ENCODE results near the gene CEP55.
"Not testable (repeated sequence)": the region's sequence is repeated elsewhere in the genome, so short reads cannot be mapped to it uniquely, and the experiment has no call there.

CEP55 gene

GRCh38 chr10:93513091-93513490, 16.7 kb downstream of the CEP55 start:
- no peak for DNase-seq (ENCODE audit: low spot score)

- DNase-seq (ENCODE audit: low spot score) = no peak
These were observed 18.1 kb downstream of the CEP55 start for GRCh38 chr10:93514521-93514920.

- DNase-seq (ENCODE audit: low spot score) = no peak
These were observed 18.9 kb downstream of the CEP55 start for GRCh38 chr10:93515071-93516005.

- no peak for DNase-seq (ENCODE audit: low spot score)
These were observed 19.6 kb downstream of the CEP55 start for GRCh38 chr10:93516006-93516380.

GRCh38 chr10:93518531-93518930, 22.1 kb downstream of the CEP55 start:
- DNase-seq (ENCODE audit: low spot score) = no peak

GRCh38 chr10:93535293-93535692, 38.9 kb downstream of the CEP55 start:
- no peak for DNase-seq (ENCODE audit: low spot score)

GRCh38 chr10:93540871-93541270, 44.5 kb downstream of the CEP55 start:
- DNase-seq (ENCODE audit: low spot score) = not testable (repeated sequence)

GRCh38 chr10:93541402-93542357, 45.3 kb downstream of the CEP55 start:
- peak; percentile 72 for DNase-seq (ENCODE audit: low spot score)

- DNase-seq (ENCODE audit: low spot score) = no peak
These were observed 46.0 kb downstream of the CEP55 start for GRCh38 chr10:93542358-93542791.

GRCh38 chr10:93546995-93547394, 50.6 kb downstream of the CEP55 start:
- not testable (repeated sequence) for DNase-seq (ENCODE audit: low spot score)

GRCh38 chr10:93547522-93547921, 51.1 kb downstream of the CEP55 start:
- DNase-seq (ENCODE audit: low spot score) = no peak

GRCh38 chr10:93548376-93549071, 52.1 kb downstream of the CEP55 start:
- DNase-seq (ENCODE audit: low spot score) = no peak

- no peak for DNase-seq (ENCODE audit: low spot score)
These were observed 54.2 kb downstream of the CEP55 start for GRCh38 chr10:93550606-93551005.

GRCh38 chr10:93552780-93553179, 56.4 kb downstream of the CEP55 start:
- DNase-seq (ENCODE audit: low spot score) = no peak

- no peak for DNase-seq (ENCODE audit: low spot score)
These were observed 57.3 kb downstream of the CEP55 start for GRCh38 chr10:93553482-93554315.

GRCh38 chr10:93554316-93554663, 57.9 kb downstream of the CEP55 start:
- DNase-seq (ENCODE audit: low spot score) = no peak

- peak; percentile 87 for DNase-seq (ENCODE audit: low spot score)
These were observed 58.5 kb downstream of the CEP55 start for GRCh38 chr10:93554760-93555432.

- DNase-seq (ENCODE audit: low spot score) = no peak
These were observed 63.1 kb downstream of the CEP55 start for GRCh38 chr10:93559490-93559889.

- no peak for DNase-seq (ENCODE audit: low spot score)
These were observed 64.1 kb downstream of the CEP55 start for GRCh38 chr10:93560541-93560940.

GRCh38 chr10:93565446-93565845, 69.0 kb downstream of the CEP55 start:
- no peak for DNase-seq (ENCODE audit: low spot score)

Measured in ecto neural progenitor cell (in vitro differentiated cells).